Epithelial cell of esophagus (primary cell): ENCODE results near the gene IFITM5.

Source experiments
- DNase-seq: peaks from one replicate; pipeline ENCODE4 v3.0.0; 2010; ENCODE audit warnings: low read depth
- H3K4me3 ChIP-seq: 2 replicates; pipeline ENCODE4 v1.5.1; 2011; ENCODE audit warnings: mild to moderate bottlenecking, low read length, control low read depth
- CTCF ChIP-seq: IDR thresholded peaks from 2 replicates; pipeline ENCODE4 v1.5.1; 2011; ENCODE audit warnings: low read depth, mild to moderate bottlenecking, low read length, control low read depth, inconsistent platforms; ENCODE audit not compliant: insufficient read depth; ENCODE audit errors: missing control alignments

IFITM5 gene

DNA sequence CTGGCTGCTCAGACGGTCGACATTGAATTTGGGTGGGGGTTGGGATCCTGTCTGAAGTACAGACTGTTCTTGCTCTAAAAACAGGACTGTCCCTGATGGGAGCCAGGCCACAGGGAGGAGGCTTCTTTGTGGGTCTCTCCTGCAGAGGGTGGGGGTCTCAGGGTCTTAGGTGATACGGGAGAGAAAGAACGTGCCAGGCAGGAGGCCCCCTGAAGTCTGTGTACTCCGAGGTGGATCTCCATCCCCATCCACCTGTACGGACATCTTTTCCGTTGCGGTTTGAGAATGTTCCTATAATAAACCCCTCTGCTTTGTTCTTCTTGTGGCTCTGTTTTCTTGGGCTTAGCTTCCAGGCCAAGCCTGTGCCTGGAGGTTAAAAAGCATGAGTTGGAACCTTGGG lies 46.7 kb downstream of the IFITM5 start:
- no peak for DNase-seq
- H3K4me3 ChIP-seq, result no peak overlapping the region
- no peak for TF ChIP-seq CTCF

GRCh38 chr11:251550-251949 lies 47.8 kb downstream of the IFITM5 start:
- H3K4me3 ChIP-seq, result no peak overlapping the region
- TF ChIP-seq CTCF, result no peak
- no peak for DNase-seq

DNA sequence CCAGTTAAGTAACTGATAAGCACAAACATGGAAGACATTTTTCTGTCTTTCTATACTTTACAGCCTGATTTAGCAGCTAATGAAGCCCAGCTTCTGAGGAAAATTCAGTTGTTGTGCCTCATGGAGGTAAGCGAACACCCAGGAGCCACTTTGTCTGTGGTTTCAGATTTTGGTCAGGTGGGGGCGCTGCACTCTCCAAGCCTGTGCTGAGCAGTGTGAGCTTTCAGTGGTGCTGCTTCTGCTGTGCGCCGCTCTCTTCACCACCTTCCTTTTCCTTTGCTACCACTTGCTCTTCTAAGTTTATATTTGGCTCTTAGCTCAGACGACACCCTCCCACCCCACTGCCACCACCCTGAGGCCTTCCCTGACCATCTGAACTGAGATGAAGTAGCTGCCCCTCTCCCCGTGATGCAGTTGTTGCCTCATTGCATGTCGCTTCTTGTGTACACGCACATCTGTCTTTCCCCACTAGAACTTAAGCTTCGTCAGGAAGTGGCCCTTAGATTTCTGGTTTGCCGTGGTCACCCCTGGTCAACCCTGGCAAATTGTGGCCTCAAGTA lies 48.5 kb downstream of the IFITM5 start:
- peak; percentile 66 for DNase-seq
- peak; percentile 76 for TF ChIP-seq CTCF
- no peak overlapping the region for H3K4me3 ChIP-seq

- TF ChIP-seq CTCF, result no peak
- no peak overlapping the region for H3K4me3 ChIP-seq
- no peak for DNase-seq
Measured at GRCh38 chr11:250274-250673, 49.1 kb downstream of the IFITM5 start.

DNA sequence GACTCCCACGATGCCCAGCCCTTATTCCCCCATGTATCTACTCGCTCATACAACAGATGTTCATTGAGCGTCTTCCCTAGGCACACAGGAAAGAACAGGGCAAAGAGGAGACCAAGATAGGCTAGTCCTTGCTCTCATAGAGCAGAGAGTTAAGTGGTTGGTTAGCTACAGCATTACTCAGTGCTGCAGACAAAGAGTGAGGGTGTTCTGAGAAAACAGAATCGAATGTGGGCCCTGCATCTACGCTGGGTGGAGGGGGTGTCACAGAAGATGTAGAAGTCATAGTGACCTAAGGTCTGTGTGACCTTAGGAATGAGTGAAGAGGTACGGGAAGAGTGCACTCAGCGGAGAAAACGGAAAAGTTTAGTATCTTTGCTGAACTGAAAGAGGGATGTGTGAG lies 50.3 kb downstream of the IFITM5 start:
- DNase-seq, result no peak

More for the DNA sequence above, 50.3 kb downstream of the IFITM5 start:
- TF ChIP-seq CTCF, result no peak
- H3K4me3 ChIP-seq, result no peak overlapping the region
